Activated naive CD4-positive, alpha-beta T cell treated with anti-CD3 and anti-CD28 coated beads, Interleukin-2, amount 10 ng/mL, durations not matched to agents 5 hours and 36 hours (primary cell): ENCODE data around the gene SP7. TPM values are rescaled to one million over a fixed set of nuclear protein-coding genes. Genes with fewer than 3 reads are reported as not detected.

Experiments used
- total RNA-seq, 2 experiments: library from RNA; stranded (reverse); gene quantifications; one replicate each; pipeline ENCODE4 v1.2.3, GENCODE V29; 2021

The SP7 gene
- total RNA-seq: not detected

GRCh38 chr12:53336181-53336681 lies at the start of gene SP7:
SP7 (minus strand) TSS chr12:53336354; CDS start chr12:53335646, 708 bp downstream.

GRCh38 chr12:53380104-53380793 lies 44.1 kb upstream of the SP7 start, which contains the start of gene SP1:
SP1 (plus strand) TSS chr12:53380176; CDS start chr12:53380292, 116 bp downstream.

GRCh38 chr12:53299454-53300180 lies 36.5 kb downstream of the SP7 start, which contains the start of gene MYG1:
MYG1 (plus strand) TSS chr12:53299695; CDS start chr12:53299738, 43 bp downstream.

DNA sequence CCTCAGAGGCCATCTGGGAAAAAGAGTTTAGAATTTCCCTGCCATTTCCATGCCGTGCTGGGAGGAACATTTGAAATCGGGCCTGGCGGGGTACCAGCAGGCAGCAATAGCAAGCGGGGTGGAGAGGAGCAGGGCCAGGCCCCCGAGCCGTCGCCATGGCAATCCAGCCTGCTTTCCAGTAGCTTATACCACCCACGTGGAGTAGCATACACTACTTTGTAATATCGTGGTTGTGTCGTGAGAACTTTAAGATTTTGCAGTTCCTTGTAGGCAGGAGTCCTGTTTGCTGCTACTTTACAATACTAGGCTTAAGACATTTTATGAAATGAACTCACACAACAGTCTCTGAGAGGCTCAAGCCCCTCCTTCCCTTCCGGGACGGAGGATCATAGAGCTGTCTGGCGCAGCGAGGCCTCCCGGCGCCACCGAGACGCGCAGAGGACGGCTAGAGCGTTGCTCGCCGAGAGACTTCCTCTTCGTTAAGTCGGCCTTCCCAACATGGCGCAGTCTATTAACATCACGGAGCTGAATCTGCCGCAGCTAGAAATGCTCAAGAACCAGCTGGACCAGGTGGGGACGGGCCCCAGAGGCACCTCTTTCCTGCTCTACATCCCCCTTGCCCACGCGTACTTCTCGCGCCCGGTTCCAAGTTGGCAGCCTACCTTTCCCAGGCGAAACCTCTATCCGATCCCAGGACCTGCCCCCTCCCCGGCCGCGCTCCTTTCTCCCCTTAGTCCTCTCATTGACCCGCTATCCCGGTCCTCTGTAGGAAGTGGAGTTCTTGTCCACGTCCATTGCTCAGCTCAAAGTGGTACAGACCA lies 40.9 kb downstream of the SP7 start, which contains the start of gene PFDN5:
PFDN5 (plus strand) TSS at position 473 of the 821 bp plus-strand sequence; CDS start at position 499, 26 bp downstream.

Other genes starting within 250 kb of the SP7 start
- under 1 TPM in 1 of 2 experiments, not detected in 1; 0.55 TPM for gene IGFBP6, start 238.7 kb downstream of the SP7 start, total RNA-seq
- gene SOAT2, start 232.9 kb downstream of the SP7 start, total RNA-seq: under 1 TPM; 0.73 to 0.84 TPM
- 10 to 100 TPM; 50.3 to 50.4 TPM for gene ZNF740, start 155.6 kb downstream of the SP7 start, total RNA-seq
- 10 to 100 TPM; 31.4 to 32.0 TPM for gene CSAD, start 155.4 kb downstream of the SP7 start, total RNA-seq
- gene ITGB7, start 129.1 kb downstream of the SP7 start, total RNA-seq: 100 to 1,000 TPM; 480 to 487 TPM
- 10 to 100 TPM; 38.5 to 39.9 TPM for gene RARG, start 104.1 kb downstream of the SP7 start, total RNA-seq
- gene ESPL1, start 68.1 kb downstream of the SP7 start, total RNA-seq: 10 to 100 TPM; 71.4 to 71.7 TPM
- 100 to 1,000 TPM; 362 to 390 TPM for gene PFDN5, start 40.8 kb downstream of the SP7 start, total RNA-seq
- gene MYG1, start 36.7 kb downstream of the SP7 start, total RNA-seq: 10 to 100 TPM; 59.3 to 62.5 TPM
- gene AAAS, start 14.7 kb downstream of the SP7 start, total RNA-seq: 10 to 100 TPM; 58.3 to 62.7 TPM
- gene SP1, start 43.8 kb upstream of the SP7 start, total RNA-seq: 10 to 100 TPM; 78.4 to 84.7 TPM
- gene AMHR2, start 87.5 kb upstream of the SP7 start, total RNA-seq: not detected
- 100 to 1,000 TPM; 188 to 202 TPM for gene PRR13, start 105.4 kb upstream of the SP7 start, total RNA-seq
- gene PCBP2, start 115.7 kb upstream of the SP7 start, total RNA-seq: 100 to 1,000 TPM; 919 to 946 TPM
- 10 to 100 TPM; 25.6 to 27.2 TPM for gene MAP3K12, start 163.1 kb upstream of the SP7 start, total RNA-seq
- 10 to 100 TPM; 32.7 to 35.0 TPM for gene TARBP2, start 164.9 kb upstream of the SP7 start, total RNA-seq
- gene NPFF, start 171.1 kb upstream of the SP7 start, total RNA-seq: not detected